Activated CD8-positive, alpha-beta memory T cell treated with anti-CD3 and anti-CD28 coated beads, Interleukin-2, amount 50 U/mL, for 4 hours (primary cell): ENCODE data around the gene TNS1.

Experiments used
- DNase-seq: peaks from one replicate; pipeline ENCODE4 v3.0.0-alpha.2; 2020

TNS1 gene

DNA sequence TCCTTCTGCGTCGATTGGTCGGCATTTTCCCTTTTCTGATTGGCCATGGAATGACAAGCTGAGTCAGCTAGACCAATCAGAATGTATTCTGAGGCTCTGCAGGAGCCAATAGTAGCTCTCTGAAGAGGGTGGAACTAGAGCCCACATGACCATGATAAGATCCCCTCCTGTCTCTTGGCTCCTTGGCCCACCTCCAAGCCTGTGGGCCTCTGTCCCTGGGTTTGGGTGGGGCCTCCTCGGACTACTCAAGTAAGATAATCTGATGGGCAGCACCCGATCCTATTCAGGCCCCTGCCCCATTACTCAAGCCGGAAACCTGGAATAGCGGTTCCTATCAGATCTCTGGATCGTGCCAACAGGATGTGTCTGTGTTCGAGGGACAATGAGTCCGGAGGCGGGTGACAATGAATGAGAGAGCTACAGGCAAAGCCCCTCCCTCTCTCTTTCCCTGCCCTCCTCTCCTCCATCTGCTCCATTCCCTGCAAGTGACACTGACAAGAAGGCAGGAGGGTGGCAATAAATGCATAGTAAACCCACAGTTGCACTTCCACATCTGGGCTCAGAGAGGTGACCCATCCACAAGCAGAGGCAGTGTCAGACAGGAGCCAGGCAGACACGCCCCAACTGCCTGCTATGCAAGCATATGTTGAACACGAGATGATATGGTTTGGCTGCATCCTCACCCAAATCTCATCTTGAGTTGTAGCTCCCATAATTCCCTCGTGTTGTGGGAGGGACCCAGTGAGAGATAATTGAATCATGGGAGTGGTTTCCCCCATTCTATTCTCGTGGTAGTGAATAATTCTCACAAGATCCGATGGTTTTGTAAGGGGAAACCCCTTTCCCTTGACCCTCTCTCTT, 114.7 kb downstream of the TNS1 start:
- no peak for DNase-seq

GRCh38 chr2:217886720-217887309, 116.0 kb downstream of the TNS1 start:
- peak; percentile 66 for DNase-seq

GRCh38 chr2:217886091-217886490, 116.7 kb downstream of the TNS1 start:
- no peak for DNase-seq

DNA sequence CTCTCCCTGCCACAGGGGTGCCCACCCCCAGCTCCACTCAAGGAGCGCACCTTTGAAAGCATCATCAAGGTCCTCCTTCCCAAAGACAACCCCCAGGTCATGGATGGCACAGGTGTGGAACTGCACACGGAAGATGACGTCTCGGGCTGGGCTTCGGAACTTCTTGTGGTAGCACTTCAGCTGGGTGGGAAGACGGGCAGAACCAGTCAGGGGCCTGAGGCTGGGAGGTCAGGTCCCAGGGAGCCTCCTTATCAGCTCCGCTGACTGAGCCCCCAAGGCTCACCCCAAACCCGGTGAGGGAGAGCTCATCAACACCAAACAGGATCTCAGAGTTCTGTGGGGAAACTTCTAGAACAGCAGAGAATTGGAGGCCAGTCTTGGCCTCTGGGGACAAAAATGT, 117.8 kb downstream of the TNS1 start:
- no peak for DNase-seq

- DNase-seq, result no peak
Observed at GRCh38 chr2:217880891-217881290, 121.9 kb downstream of the TNS1 start.

- no peak for DNase-seq
Observed at GRCh38 chr2:217880287-217880889, 122.4 kb downstream of the TNS1 start.

GRCh38 chr2:217878915-217879590, 123.7 kb downstream of the TNS1 start:
- DNase-seq, result no peak

GRCh38 chr2:217877866-217878265, 124.9 kb downstream of the TNS1 start:
- DNase-seq, result no peak

DNA sequence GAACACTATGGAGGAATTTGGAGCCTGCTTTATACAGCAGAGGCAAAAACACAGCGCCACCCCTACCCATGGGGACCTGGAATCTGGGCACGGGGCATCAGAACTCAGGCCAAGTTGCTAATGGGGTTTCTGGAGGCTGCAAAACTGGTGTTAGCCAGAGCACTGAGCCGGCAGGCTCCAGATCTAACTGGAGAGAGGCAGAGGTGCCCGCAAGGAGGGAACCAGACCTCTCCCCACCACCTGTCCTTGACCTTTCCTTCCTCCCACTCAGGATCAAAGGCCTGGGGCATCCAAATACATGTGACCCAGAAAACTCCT, 126.6 kb downstream of the TNS1 start:
- DNase-seq, result no peak

DNA sequence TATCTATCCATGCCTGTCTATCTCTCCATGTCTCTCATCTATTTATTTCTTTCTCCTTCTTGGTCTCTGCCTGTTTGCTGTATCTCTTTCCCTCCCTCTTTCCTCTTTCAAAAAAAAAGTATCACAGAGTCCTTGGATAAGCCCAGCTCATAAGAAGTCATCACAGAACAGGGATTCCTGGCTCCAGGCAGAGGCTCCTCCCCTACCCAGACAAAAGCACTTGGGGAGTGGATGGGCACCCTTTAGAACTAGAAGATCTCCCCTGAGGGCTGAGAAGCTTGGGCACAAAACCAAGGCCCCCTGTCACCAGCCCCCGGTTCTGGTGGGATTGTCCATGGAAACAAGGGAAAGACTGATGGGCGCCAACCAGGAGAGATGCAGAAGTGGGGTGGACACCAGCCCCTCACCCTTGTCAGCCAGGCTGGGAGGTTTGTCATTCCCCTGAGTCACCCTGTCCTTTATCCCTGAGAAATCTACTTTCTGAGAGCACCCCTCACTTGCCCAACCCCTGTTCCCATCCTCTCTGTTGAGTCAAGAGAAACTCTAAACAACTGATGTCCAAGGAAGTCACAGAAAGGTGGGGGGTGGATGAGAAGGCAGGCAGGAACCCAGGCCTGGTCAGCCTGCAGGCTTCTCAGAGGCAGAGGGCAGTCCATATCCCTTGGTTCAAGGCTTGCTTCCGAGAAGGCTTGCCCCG, 127.1 kb downstream of the TNS1 start:
- DNase-seq, result no peak

DNA sequence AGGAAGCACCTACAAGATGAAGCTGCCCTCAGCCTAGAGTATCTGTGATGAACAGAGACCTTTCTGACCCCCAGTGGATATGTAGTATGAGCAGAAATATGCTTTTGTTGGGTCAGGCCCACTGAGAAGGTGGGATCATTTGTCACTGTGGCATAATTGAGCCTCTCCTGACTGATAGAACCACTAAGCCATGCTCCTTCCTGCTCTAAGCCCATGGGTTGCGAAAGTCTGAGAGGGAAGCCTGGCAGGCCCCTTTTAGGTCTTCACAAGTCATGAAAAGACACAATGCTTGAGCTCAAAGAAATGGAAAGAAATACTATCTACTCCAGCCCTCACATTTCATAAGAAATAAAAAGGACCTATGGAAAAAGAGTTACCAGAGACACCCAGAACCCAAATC, 127.7 kb downstream of the TNS1 start:
- no peak for DNase-seq

- DNase-seq, result no peak
Observed at GRCh38 chr2:217873371-217873770, 129.4 kb downstream of the TNS1 start.

- no peak for DNase-seq
Observed at GRCh38 chr2:217872319-217872718, 130.5 kb downstream of the TNS1 start.

DNA sequence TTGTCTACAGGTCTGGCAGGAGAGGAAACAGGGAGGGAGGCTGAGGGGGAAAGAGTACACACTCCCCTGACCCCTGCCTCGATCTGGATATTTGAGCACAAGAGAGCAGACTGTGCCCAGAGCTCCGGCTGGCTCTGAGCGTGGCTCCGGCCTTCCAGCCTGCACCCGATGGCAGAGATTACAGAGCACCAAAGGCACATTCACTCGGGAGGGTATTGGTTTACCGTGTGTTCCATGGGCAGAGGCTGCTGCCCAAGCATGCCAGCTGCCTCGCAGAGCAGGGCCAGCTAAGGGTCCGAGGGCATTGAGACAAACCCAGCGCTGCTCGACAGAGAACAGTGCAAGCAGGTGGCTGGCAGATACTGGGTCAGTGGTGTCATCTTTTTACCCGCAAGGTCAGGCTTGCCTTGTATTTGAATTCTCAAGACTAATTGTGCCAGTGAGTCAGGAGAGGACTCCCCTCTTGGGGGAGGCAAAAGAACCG, 132.2 kb downstream of the TNS1 start:
- no peak for DNase-seq

DNA sequence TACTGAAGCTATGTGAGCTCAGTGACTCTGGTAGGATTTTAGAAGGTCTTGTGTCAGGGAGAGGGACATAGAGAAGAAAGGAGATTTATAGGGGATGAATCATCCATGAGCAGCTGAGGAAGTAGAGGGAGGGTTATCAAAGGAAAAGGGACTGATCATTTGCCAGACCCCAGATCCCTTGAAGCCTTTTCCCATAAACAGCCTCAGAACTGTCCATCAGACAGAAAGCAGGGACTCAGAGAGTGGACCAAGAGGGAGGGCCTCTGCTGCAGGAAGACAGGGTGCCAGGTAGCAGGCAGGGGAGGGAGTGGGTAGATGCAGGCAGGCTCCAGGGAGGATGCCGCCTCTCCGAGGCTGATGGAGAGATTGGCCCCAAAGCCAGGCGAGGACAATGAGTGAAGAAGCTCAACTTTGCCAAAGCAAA, 133.9 kb downstream of the TNS1 start:
- DNase-seq, result no peak

DNA sequence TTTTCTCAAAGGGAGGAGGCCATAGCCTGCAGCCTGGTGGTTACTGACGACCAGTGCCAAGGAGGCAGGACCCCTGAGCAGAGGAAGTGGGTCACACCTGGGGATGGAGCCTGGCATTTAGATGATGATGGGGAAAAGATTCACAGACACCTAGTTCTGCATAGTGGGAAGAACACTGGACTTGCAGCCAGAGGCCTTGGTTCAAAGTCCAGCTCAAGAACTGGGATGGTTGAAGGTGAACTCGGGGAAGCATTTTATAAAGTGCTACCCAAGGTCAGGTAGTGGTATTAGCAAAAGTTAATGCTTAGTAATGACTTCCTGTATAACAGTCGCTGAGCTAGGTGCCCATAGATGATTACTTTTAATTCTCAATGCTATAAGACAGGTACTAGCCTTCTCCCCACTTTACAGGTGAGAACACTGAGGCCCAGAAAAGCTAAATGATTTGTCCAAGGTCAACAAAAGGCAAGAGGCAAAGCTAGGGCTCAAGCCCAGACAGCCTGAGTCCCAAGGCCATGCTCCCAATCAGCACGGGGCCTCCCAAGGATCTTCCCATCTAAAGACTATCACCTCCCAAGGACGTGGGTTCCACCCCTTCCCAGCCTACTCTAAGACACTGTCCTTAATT, 134.4 kb downstream of the TNS1 start:
- no peak for DNase-seq

- DNase-seq, result no peak
Observed at GRCh38 chr2:217866457-217866856, 136.3 kb downstream of the TNS1 start.

- DNase-seq, result no peak
Observed at GRCh38 chr2:217864963-217865772, 137.6 kb downstream of the TNS1 start.

DNA sequence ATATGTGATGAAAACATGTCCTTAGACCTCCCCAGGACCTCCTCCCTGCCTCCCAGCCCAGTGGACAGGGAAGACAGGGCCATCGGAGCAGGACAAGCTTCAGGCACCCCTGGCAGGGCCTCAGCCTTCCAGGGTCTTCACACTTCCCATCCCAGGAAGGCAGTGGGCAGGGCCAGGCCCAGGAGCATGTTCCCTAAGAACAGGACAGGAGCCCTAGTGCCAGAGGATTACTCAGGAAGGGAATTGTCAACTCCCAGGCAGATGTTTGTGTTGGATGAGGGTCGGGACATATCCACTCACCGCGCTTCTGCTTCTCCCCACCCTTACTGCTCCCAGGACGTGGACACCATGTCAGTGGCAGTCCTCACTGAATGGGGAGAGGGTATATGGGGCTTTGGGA, 138.9 kb downstream of the TNS1 start:
- no peak for DNase-seq

GRCh38 chr2:217861334-217861877, 141.4 kb downstream of the TNS1 start:
- no peak for DNase-seq

- DNase-seq, result no peak
Observed at GRCh38 chr2:217859926-217860325, 142.9 kb downstream of the TNS1 start.
